HepG2 (cell line): Measurements from ENCODE around the gene ULK3. TPM values are rescaled to one million over a fixed set of nuclear protein-coding genes. Genes with fewer than 3 reads are reported as not detected.

Experiments used
- GABPB1 ChIP-seq: IDR thresholded peaks from 2 replicates; pipeline ENCODE4 v1.6.1; 2016; ENCODE audit warnings: mild to moderate bottlenecking, missing genetic modification reagents, moderate library complexity, missing compliant biosample characterization
- HNRNPLL ChIP-seq: fragments of 200-400 bp; formaldehyde crosslinking; IDR thresholded peaks from 2 replicates; pipeline ENCODE4 v1.6.1; 2017; ENCODE audit warnings: mild to moderate bottlenecking, low read depth, low read length; ENCODE audit not compliant: poor library complexity, severe bottlenecking
- IKZF1 ChIP-seq: fragments of 450-650 bp; IDR thresholded peaks from 2 replicates; pipeline ENCODE4 v1.7.1; 2016
- ISX ChIP-seq: sonication (generic); formaldehyde crosslinking; conservative IDR thresholded peaks from 2 replicates; pipeline ENCODE4 v1.5.0; 2020; ENCODE audit warnings: missing genetic modification reagents
- MNT ChIP-seq: fragments of 450-650 bp; IDR thresholded peaks from 2 replicates; pipeline ENCODE4 v1.6.1; 2016
- PRPF4 ChIP-seq: fragments of 200-400 bp; formaldehyde crosslinking; IDR thresholded peaks from 2 replicates; pipeline ENCODE4 v1.6.1; 2016; ENCODE audit warnings: low read length, low read depth; ENCODE audit not compliant: poor library complexity, severe bottlenecking
- RFXAP ChIP-seq: sonication (generic); formaldehyde crosslinking; IDR thresholded peaks from 2 replicates; pipeline ENCODE4 v1.4.0; 2020; ENCODE audit warnings: missing genetic modification reagents, borderline replicate concordance
- SMARCE1 ChIP-seq: fragments of 450-650 bp; IDR thresholded peaks from 2 replicates; pipeline ENCODE4 v1.6.1; 2017; ENCODE audit warnings: borderline replicate concordance
- TRIM24 ChIP-seq: sonication (generic); formaldehyde crosslinking; IDR thresholded peaks from 2 replicates; pipeline ENCODE4 v1.8.0; 2022; ENCODE audit warnings: mild to moderate bottlenecking, missing genetic modification reagents
- ZBTB44 ChIP-seq: sonication (generic); formaldehyde crosslinking; IDR thresholded peaks from 2 replicates; pipeline ENCODE4 v1.4.0; 2020; ENCODE audit warnings: missing genetic modification reagents
- ZNF260 ChIP-seq: sonication (generic); formaldehyde crosslinking; IDR thresholded peaks from 2 replicates; pipeline ENCODE4 v1.4.0; 2020; ENCODE audit warnings: missing genetic modification reagents, low read depth, mild to moderate bottlenecking, borderline replicate concordance
- ZNF343 ChIP-seq: sonication (generic); formaldehyde crosslinking; IDR thresholded peaks from 2 replicates; pipeline ENCODE4 v1.4.0; 2020; ENCODE audit warnings: mild to moderate bottlenecking, missing genetic modification reagents
- ZNF350 ChIP-seq: sonication (generic); formaldehyde crosslinking; IDR thresholded peaks from 2 replicates; pipeline ENCODE4 v1.4.0; 2020; ENCODE audit warnings: mild to moderate bottlenecking, low read depth, missing genetic modification reagents, borderline replicate concordance
- ZNF430 ChIP-seq: sonication (generic); formaldehyde crosslinking; IDR thresholded peaks from 2 replicates; pipeline ENCODE4 v1.9.0; 2021; ENCODE audit warnings: mild to moderate bottlenecking, missing genetic modification reagents
- ZNF780A ChIP-seq: sonication (generic); formaldehyde crosslinking; IDR thresholded peaks from 2 replicates; pipeline ENCODE4 v1.8.0; 2022; ENCODE audit warnings: mild to moderate bottlenecking, missing genetic modification reagents, moderate library complexity
- ZNF781 ChIP-seq: sonication (generic); formaldehyde crosslinking; IDR thresholded peaks from 2 replicates; pipeline ENCODE4 v1.5.1; 2020; ENCODE audit warnings: borderline replicate concordance, mild to moderate bottlenecking, missing genetic modification reagents; ENCODE audit errors: not compliant biosample characterization
- polyA plus RNA-seq, 8 experiments: library from polyadenylated mRNA; depleted of rRNA in 3 of 8; stranded (reverse) in 7 of 8; unstranded in 1 of 8; fragments of >200 nt; fragmentation: Illumina TruSeq in 4 of 8; extraction: Trizol in 4 of 8; gene quantifications; 2 replicates each; pipeline versions ENCODE4 v1.2.1 to v1.2.3, GENCODE V29; 2011 to 2016; ENCODE audit warnings: low read depth in 4 of 8, missing spikeins in 1 of 8, mixed read lengths in 1 of 8; ENCODE audit not compliant: insufficient read depth in 1 of 8
- total RNA-seq, 5 experiments: library from RNA; depleted of rRNA; stranded (reverse); fragments of >200 nt; fragmentation: Illumina TruSeq; extraction: Trizol; gene quantifications; 2 replicates each; pipeline ENCODE4 v1.2.3, GENCODE V29; 2016; ENCODE audit warnings: low read depth in 1 of 5
- TF ChIP-seq, protein P1 (sequence below): sonication (generic); formaldehyde crosslinking; IDR thresholded peaks from 2 replicates; pipeline ENCODE4 v1.5.1; 2020; ENCODE audit warnings: missing genetic modification reagents, mild to moderate bottlenecking, borderline replicate concordance
- TF ChIP-seq, protein P2 (sequence below): sonication (generic); formaldehyde crosslinking; IDR thresholded peaks from 2 replicates; pipeline ENCODE4 v1.4.0; 2020; ENCODE audit warnings: mild to moderate bottlenecking, missing genetic modification reagents
- TF ChIP-seq, protein P3 (sequence below): sonication (generic); formaldehyde crosslinking; IDR thresholded peaks from 2 replicates; pipeline ENCODE4 v1.5.0; 2020; ENCODE audit warnings: mild to moderate bottlenecking, low read depth, missing genetic modification reagents, borderline replicate concordance

ULK3 gene
- total and polyA plus RNA-seq, 2 of the 13 experiments (the other 11 are each of a cell fraction or from before 2014, with no cell fraction given) = 15.2 to 23.7 TPM

GRCh38 chr15:74873036-74873755 is 30.2 kb upstream of the ULK3 start, which contains the start of gene SCAMP2 (continued):
- TF ChIP-seq ZBTB44 (CRISPR knock-in tag) (no peak), GABPB1 (CRISPR knock-in tag) (peak; percentile 90), ZNF430 (CRISPR knock-in tag) (no peak), IKZF1 (no peak), HNRNPLL (peak; percentile 66), ZNF350 (CRISPR knock-in tag) (no peak; the same call in 1 of the 2 replicates), ISX (CRISPR knock-in tag) (no peak), SMARCE1 (no peak), MNT (no peak), ZNF780A (CRISPR knock-in tag) (no peak), ZNF781 (CRISPR knock-in tag) (no peak), ZNF343 (CRISPR knock-in tag) (no peak), ZNF260 (CRISPR knock-in tag) (no peak), TRIM24 (CRISPR knock-in tag) (no peak), PRPF4 (no peak), RFXAP (CRISPR knock-in tag) (no peak)
- TF ChIP-seq, protein P1, sequence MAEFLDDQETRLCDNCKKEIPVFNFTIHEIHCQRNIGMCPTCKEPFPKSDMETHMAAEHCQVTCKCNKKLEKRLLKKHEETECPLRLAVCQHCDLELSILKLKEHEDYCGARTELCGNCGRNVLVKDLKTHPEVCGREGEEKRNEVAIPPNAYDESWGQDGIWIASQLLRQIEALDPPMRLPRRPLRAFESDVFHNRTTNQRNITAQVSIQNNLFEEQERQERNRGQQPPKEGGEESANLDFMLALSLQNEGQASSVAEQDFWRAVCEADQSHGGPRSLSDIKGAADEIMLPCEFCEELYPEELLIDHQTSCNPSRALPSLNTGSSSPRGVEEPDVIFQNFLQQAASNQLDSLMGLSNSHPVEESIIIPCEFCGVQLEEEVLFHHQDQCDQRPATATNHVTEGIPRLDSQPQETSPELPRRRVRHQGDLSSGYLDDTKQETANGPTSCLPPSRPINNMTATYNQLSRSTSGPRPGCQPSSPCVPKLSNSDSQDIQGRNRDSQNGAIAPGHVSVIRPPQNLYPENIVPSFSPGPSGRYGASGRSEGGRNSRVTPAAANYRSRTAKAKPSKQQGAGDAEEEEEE (CRISPR knock-in tag) = no peak
- TF ChIP-seq, protein P2, sequence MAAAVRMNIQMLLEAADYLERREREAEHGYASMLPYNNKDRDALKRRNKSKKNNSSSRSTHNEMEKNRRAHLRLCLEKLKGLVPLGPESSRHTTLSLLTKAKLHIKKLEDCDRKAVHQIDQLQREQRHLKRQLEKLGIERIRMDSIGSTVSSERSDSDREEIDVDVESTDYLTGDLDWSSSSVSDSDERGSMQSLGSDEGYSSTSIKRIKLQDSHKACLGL (CRISPR knock-in tag) = peak; percentile 68; the same call in 1 of the 2 replicates
- TF ChIP-seq, protein P3, sequence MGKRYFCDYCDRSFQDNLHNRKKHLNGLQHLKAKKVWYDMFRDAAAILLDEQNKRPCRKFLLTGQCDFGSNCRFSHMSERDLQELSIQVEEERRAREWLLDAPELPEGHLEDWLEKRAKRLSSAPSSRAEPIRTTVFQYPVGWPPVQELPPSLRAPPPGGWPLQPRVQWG (CRISPR knock-in tag) = no peak
